ENCODE results near the gene PNMA1. TPM values are rescaled to one million over a fixed set of nuclear protein-coding genes. Genes with fewer than 3 reads are reported as not detected.
A peak's percentile ranks its signal among the peaks of the same experiment; 100 is the strongest.

Gene PNMA1
- total RNA-seq, 2 experiments from 2014 or later: 52.6 to 55.9 TPM

- ATAC-seq (ENCODE audit: poor library complexity) (no peak), DNase-seq (no peak)
- no peak for TF ChIP-seq CTCF (IDR thresholded peaks at IDR 0.05)
- H3K4me1 ChIP-seq (ENCODE audit: insufficient read depth, low read length): peaks cover 62% of the 10 kb centered on the region
- Mint-ChIP-seq H3K4me3 (no peak overlapping the region), H3K9me3 (no peaks in the 10 kb centered on the region), H3K4me1 (ENCODE audit: low read depth) (peaks cover 44% of the 10 kb centered on the region), H3K27ac (peak overlapping the region; percentile 20), H3K36me3 (ENCODE audit: low read depth) (peaks cover 44% of the 10 kb centered on the region), H3K27me3 (no peaks in the 10 kb centered on the region)
- POLR2A ChIA-PET: interaction anchor here (9.8 kb wide), 1 partner anchor 17 kb away, joined by 282 read pairs; a partner anchor contains a TSS
- H3K27ac ChIP-seq (ENCODE audit: low read depth in 1 of 2, low read length in 2 of 2): peak overlapping the region; percentile 14 to 78
- intact Hi-C loops (cut with DNase I, micrococcal nuclease): no loop called here
- peaks cover 59% of the 10 kb centered on the region for H3K36me3 ChIP-seq (ENCODE audit: insufficient read depth, low read length)
- H3K27me3 ChIP-seq (ENCODE audit: control insufficient read depth in 1 of 2, insufficient read depth in 2 of 2, low read length in 2 of 2): no peaks in the 10 kb centered on the region
- no peaks in the 10 kb centered on the region for H3K9me3 ChIP-seq (ENCODE audit: control insufficient read depth in 1 of 2, insufficient read depth in 1 of 2, low read length in 2 of 2)
- CTCF ChIA-PET: interaction anchor here (6.3 kb wide), 1 partner anchor 19 kb away, joined by 65 read pairs; a partner anchor contains a TSS
- no peak overlapping the region for H3K4me3 ChIP-seq (ENCODE audit: low read length)
Observed at GRCh38 chr14:73739174-73739898, 25.2 kb upstream of the PNMA1 start.

GRCh38 chr14:73738518-73739173 is 24.5 kb upstream of the PNMA1 start:
- no peak overlapping the region for H3K27ac ChIP-seq (ENCODE audit: low read depth in 1 of 2, low read length in 2 of 2)
- H3K36me3 ChIP-seq (ENCODE audit: insufficient read depth, low read length): peaks cover 62% of the 10 kb centered on the region
- peak overlapping the region; percentile 20 for H3K27ac Mint-ChIP-seq
- ATAC-seq (ENCODE audit: poor library complexity) (no peak), DNase-seq (no peak)
- no peaks in the 10 kb centered on the region for H3K9me3 Mint-ChIP-seq
- ChIA-PET POLR2A (interaction anchor here (9.8 kb wide), 1 partner anchor 18 kb away, joined by 282 read pairs; a partner anchor contains a TSS), CTCF (interaction anchor here (1.0 kb wide), 1 partner anchor 19 kb away, joined by 4 read pairs; no protein-coding TSS in a partner anchor)
- H3K4me3 ChIP-seq (ENCODE audit: low read length): no peak overlapping the region
- no peak overlapping the region for H3K4me3 Mint-ChIP-seq
- intact Hi-C loops (cut with DNase I, micrococcal nuclease): no loop called here
- H3K36me3 Mint-ChIP-seq (ENCODE audit: low read depth): peaks cover 49% of the 10 kb centered on the region
- H3K4me1 ChIP-seq (ENCODE audit: insufficient read depth, low read length): peaks cover 56% of the 10 kb centered on the region
- no peaks in the 10 kb centered on the region for H3K27me3 ChIP-seq (ENCODE audit: control insufficient read depth in 1 of 2, insufficient read depth in 2 of 2, low read length in 2 of 2)
- H3K4me1 Mint-ChIP-seq (ENCODE audit: low read depth): peaks cover 37% of the 10 kb centered on the region
- no peak for TF ChIP-seq CTCF (IDR thresholded peaks at IDR 0.05)
- no peaks in the 10 kb centered on the region for H3K27me3 Mint-ChIP-seq
- H3K9me3 ChIP-seq (ENCODE audit: control insufficient read depth in 1 of 2, insufficient read depth in 1 of 2, low read length in 2 of 2): no peaks in the 10 kb centered on the region

GRCh38 chr14:73736842-73737241 is 22.7 kb upstream of the PNMA1 start:
- Histone ChIP-seq H3K9me3 (ENCODE audit: control insufficient read depth in 1 of 2, insufficient read depth in 1 of 2, low read length in 2 of 2) (no peaks in the 10 kb centered on the region), H3K36me3 (ENCODE audit: insufficient read depth, low read length) (peaks cover 71% of the 10 kb centered on the region), H3K4me1 (ENCODE audit: insufficient read depth, low read length) (peaks cover 38% of the 10 kb centered on the region), H3K27me3 (ENCODE audit: control insufficient read depth in 1 of 2, insufficient read depth in 2 of 2, low read length in 2 of 2) (no peaks in the 10 kb centered on the region), H3K4me3 (ENCODE audit: low read length) (no peak overlapping the region), H3K27ac (ENCODE audit: low read depth in 1 of 2, low read length in 2 of 2) (no peak overlapping the region)
- H3K27ac Mint-ChIP-seq: peak overlapping the region; percentile 14
- no peak for TF ChIP-seq CTCF (IDR thresholded peaks at IDR 0.05)
- peaks cover 23% of the 10 kb centered on the region for H3K4me1 Mint-ChIP-seq (ENCODE audit: low read depth)
- no peak for DNase-seq
- ChIA-PET CTCF (no interaction called here), POLR2A (no interaction called here)
- no peak overlapping the region for H3K4me3 Mint-ChIP-seq
- peaks cover 57% of the 10 kb centered on the region for H3K36me3 Mint-ChIP-seq (ENCODE audit: low read depth)
- intact Hi-C loops (cut with DNase I, micrococcal nuclease): no loop called here
- no peaks in the 10 kb centered on the region for H3K9me3 Mint-ChIP-seq
- ATAC-seq (ENCODE audit: poor library complexity): no peak
- H3K27me3 Mint-ChIP-seq: no peaks in the 10 kb centered on the region
